G401.6 (cell line): ENCODE measurements around the gene MYDGF.

Experiments
- FAIRE-seq: peaks from 2 replicates; lab custom pipeline; 2012; peaks lifted over from hg19 to GRCh38; lab: Jason Lieb, UNC

MYDGF gene

DNA sequence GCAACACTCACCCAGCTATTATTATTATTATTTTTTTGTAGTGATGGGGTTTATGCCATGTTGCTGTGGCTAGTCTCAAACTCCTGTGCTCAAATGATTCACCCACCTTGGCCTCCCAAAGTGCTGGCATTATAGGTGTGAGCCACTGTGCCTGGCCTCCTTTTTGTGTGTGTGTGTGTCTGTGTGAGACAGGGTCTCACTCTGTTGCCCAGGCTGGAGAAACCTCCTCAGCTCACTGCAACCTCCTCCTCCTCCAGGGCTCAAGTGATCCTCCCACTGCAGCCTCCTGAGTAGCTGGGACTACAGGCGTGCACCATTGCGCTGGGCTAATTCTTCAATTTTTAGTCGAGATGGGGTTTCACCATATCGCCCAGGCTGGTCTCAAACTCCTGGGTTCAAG lies 3.6 kb upstream of the MYDGF start:
- FAIRE-seq: no peak

DNA sequence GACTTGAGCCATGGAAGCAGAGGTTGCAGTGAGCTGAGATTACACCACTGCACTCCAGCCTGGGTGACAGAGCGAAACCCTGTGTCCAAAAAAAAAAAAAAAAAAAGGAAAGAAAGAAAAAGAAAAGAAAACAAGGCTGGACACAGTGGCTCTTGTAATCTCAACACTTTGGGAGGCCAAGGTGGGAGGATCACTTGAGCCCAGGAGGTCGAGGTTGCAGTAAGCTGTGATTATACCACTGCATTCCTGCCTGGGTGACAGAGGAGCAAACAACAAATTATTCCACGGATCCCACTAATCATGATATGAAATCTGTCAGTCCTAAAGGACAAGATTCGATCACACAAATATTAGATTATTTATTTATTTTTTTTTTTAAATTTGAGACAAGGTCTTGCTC lies 3.1 kb upstream of the MYDGF start:
- no peak for FAIRE-seq

DNA sequence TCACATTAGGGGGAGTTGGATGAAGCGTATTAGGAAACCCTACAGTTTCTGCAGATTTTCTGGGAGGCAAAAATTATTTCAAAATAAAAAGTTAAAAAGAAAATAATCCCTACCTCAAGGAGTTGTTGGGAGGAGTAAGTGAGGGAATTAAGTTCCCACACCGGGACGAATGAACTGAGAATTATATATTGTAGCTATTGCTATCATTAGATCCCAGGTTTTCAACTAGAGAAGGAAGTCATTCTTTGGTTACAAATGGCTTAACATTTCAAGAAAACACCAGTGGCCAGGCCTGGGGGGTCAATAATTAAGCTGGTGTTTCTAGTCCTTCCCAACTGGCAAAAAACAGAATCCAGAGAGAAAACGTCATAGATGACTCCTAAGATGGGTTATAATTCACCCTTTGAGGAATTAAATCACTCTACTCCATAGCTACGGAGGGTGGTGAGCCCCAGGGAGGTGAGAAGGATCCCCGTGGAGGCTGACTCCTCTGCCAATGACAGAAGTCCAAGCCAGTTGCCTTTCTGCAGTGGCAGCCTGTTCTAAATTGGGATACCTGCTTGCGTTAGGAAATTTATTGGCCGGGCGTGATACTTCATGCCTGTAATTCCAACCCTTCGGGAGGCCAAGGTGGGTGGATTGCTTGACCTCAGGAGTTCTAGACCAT lies 1.2 kb upstream of the MYDGF start:
- no peak for FAIRE-seq

- no peak for FAIRE-seq
Observed at GRCh38 chr19:4664642-4665041, 5.5 kb downstream of the MYDGF start.

- FAIRE-seq: no peak
Observed at GRCh38 chr19:4662812-4663211, 7.3 kb downstream of the MYDGF start.

DNA sequence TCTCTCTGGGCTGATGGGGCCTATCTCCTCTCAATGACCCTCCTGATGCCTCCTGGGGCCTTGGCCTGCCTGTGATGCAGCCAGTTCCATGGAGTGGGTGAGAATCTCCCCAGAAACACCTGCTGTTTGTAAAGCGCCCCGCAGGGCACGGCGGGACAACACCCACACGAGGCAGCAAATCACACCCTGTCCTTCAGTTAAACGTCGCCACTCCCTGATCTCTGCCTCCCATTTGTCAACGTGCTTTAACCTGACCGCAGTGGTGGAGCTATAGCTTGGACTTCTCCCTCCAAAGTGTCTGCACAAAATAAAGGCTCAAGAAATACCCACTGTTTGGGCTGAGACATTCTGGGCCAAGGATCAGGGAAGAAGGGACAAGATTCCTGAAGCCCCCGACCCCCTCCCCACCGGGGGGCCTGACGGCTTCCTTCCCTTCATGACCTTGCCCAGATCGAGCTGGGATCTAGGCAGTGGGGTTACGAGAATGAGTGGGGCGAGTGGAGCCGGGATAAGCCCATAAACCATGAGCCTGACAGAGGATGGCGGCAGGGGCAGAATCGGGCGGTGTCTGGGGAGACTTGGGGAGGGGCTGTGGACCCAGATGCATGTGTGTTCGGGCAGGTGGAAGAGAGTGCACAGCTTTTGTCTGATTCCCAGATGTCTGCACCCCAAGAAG lies 8.0 kb downstream of the MYDGF start:
- FAIRE-seq: no peak

- no peak for FAIRE-seq
Observed at GRCh38 chr19:4660993-4661392, 9.1 kb downstream of the MYDGF start.

GRCh38 chr19:4660181-4660791 lies 9.9 kb downstream of the MYDGF start:
- no peak for FAIRE-seq

DNA sequence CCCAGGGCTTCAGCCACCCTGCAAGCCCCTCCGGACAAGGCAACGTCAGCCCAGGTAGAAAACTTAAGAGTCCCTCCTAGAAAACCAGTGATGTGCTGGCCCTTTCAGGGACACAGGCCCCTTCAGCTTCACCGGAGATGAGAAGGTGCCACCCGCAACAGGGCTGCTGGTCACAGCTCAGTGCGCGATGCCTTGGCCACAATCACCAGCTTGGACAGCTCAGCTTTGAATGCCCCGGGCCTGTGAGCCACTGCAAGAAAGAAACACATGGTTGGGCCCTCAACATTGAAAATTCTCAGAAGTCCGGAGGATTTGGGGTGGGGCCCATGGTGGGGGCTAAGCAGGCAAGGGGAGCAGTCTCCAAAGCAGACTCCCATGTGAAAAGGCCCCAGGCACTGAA lies 12.3 kb downstream of the MYDGF start:
- FAIRE-seq: no peak

GRCh38 chr19:4657262-4657661 lies 12.9 kb downstream of the MYDGF start:
- FAIRE-seq: no peak

DNA sequence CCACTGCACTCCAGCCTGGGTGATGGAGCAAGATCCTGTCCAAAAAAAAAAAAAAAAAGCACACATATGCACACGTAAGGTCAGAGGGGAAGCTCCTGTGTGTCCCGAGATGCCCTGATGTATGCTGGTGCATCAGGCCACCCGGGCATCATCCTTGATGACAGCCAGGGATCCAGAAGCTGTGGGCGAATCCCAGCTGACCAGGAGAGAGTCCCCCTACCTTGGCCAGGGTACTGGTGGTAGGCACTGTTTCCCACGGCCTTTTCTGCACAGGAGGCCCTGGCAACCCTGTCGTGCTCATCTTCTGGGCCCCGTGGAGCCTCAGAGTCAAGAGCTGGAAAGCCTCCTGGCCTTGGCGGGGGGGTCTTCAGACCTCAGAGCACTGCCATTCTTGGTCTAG lies 14.0 kb downstream of the MYDGF start:
- FAIRE-seq: no peak

- FAIRE-seq: no peak
Observed at GRCh38 chr19:4654437-4655361, 15.4 kb downstream of the MYDGF start.

DNA sequence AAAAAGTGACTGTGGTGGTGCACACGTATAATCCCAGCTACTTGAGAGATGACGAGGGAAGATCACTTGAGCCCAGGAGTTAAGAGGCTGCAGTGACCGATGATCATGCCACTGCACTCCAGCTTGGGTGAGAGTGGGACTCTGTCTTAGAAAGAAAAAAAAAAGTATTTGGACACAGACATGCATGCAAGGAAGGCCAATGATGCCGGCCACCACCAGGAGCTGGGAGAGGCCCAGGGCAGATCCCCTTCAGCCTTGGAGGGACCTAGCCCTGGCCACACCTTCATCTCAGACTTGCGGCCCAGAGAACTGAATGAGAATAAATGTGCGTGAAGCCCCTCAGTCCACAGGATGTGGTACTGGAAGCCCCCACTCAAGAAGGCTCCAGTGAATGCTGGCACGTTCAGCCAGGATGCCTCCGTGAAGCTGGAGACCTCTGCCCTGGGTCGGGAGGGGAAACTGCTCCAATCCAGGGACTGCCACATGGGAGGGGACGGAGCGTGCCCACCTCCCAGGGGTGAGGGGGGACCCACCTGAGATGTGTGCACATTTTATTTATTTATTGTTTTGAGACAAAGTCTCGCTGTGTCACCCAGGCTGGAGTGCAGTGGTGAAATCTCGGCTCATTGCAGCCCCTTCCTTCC lies 16.2 kb downstream of the MYDGF start:
- no peak for FAIRE-seq

GRCh38 chr19:4652075-4652474 lies 18.1 kb downstream of the MYDGF start:
- FAIRE-seq: no peak

GRCh38 chr19:4650159-4650558 lies 20.0 kb downstream of the MYDGF start:
- no peak for FAIRE-seq

DNA sequence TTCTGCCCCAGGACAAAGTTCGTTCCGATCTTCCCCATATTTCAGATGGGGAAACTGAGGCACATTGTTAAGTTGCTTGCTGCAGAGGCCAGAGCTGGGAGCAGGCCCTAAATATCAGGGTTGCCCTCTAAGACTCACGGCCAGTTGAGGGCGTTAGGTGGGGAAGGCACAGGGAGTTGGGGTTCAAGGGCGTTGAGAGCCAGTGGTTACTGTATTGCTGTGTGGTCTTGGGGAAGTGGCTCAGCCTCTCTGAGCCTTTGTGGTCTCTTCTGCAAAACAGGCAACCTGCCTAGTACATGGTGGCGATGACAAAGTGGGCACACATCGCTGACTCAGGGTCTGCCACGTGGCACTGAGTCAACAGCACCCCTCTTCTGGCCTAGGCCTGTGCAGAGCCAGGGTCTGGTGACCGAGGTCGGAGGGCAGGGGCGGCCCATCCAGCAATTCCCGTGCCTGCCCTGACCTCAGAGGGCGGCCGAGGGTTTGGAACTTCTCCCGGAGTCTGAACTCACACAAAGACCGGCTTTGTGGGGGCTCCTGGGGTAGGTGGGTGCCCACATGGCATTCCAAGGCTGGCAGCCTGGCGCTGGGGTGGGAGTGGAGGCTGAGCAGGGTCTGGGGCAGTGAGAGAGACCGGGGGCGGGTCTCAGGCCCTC lies 20.6 kb downstream of the MYDGF start:
- no peak for FAIRE-seq

DNA sequence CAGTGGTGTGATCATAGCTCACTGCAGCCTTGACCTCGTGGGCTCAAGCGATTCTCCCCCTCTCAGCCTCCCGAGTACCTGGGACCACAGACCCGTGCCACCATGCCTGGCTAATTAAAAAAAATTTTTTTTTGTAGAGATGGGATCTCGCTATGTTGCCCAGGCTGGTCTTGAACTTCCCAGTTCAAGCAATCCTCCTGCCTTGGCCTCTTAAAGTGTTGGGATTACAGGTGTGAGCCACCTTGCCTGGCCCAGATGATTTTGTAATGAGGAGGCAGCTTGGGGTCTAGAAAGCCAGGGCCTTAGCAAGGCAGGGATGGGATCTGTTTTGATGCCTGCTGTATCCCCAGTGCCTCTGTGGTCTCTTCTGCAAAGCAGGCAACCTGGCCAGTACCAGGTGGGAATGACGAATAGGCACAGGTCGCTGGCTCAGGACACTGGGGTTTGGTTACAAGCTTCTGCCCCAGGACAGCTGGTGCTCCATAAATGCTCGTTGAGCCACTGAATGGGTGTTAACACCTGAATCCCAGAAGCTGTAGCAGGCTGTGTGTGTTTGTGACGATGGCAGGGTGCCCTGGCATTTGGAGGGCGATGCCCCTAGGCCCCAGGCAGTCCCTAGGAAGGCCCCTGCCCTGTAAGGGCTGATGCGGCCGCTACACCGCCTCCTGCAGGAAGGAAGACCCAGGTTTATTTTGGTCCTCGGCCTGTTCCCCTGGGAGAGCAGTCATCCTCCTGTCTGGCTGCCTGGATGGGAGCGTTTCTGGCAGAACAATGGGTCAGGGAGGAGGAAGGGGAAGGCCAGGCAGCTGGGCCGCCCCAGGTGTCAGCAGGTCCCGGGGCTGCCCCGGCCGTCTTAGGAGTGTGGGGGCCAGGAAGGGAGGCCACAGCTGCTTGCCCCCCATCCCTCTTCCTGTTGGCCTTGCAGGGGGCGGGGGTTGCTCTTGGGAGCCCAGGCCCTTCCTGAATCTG lies 22.2 kb downstream of the MYDGF start:
- FAIRE-seq: no peak

DNA sequence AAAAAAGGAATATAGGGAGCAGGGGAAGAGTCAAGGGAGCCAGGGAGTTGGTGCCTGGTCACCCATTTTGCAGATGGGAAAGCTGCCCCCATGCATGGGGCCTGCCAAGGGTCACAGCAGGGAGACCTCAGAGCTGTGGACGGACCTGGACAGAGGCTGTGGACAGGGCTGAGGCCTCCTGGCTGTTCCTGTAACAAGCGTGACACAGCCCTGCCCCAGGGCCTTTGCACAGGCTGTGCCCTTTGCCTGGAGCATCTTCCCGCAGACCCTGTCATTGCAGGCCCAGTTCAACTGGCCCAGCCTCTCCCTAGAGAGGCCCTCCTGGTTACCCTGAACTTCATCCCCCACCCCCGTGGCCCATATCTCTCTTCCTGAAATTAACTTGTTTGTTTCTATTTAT lies 24.4 kb downstream of the MYDGF start:
- FAIRE-seq: no peak

GRCh38 chr19:4642625-4643024 lies 27.5 kb downstream of the MYDGF start:
- no peak for FAIRE-seq

GRCh38 chr19:4641132-4641531 lies 29.0 kb downstream of the MYDGF start:
- no peak for FAIRE-seq
